ENCODE results near the gene KIAA0513. TPM values are rescaled to one million over a fixed set of nuclear protein-coding genes. Genes with fewer than 3 reads are reported as not detected.

KIAA0513 gene
- total and polyA plus RNA-seq, 2 of the 13 experiments (the other 11 are each of a cell fraction or from before 2014, with no cell fraction given) = 1.8 TPM

- TF ChIP-seq ZNF724P (CRISPR knock-in tag; IDR thresholded peaks at IDR 0.05; ENCODE audit: borderline replicate concordance) (0 out of 2 replicates have a peak, but pooled peaks have one; percentile 59), RNF219 (CRISPR knock-in tag; IDR thresholded peaks at IDR 0.05) (no peak), ATF6 (CRISPR knock-in tag; conservative IDR thresholded peaks at IDR 0.05) (no peak), MEIS1 (CRISPR knock-in tag; IDR thresholded peaks at IDR 0.05; ENCODE audit: borderline replicate concordance) (peak; percentile 68; the same call in 1 of the 2 replicates), SP140L (CRISPR knock-in tag; IDR thresholded peaks at IDR 0.05; ENCODE audit: borderline replicate concordance) (no peak), ZNF547 (CRISPR knock-in tag; IDR thresholded peaks at IDR 0.05) (0 out of 2 replicates have a peak, but pooled peaks have one; percentile 12), ZNF224 (CRISPR knock-in tag; IDR thresholded peaks at IDR 0.05) (no peak), ZNF619 (CRISPR knock-in tag; IDR thresholded peaks at IDR 0.05) (no peak; the same call in 1 of the 2 replicates), ZFP36 (IDR thresholded peaks at IDR 0.05; ENCODE audit: borderline replicate concordance, low read depth, low read length, partially characterized antibody) (peak; percentile 77), ZNF687 (CRISPR knock-in tag; IDR thresholded peaks at IDR 0.05) (peak; percentile 3; the same call in 1 of the 2 replicates), TBX2 (CRISPR knock-in tag; IDR thresholded peaks at IDR 0.05; ENCODE audit: borderline replicate concordance) (no peak; the same call in 1 of the 2 replicates), SIN3B (IDR thresholded peaks at IDR 0.05; ENCODE audit: low read length) (no peak), TEF (CRISPR knock-in tag; IDR thresholded peaks at IDR 0.05) (no peak), ZNF768 (CRISPR knock-in tag; IDR thresholded peaks at IDR 0.05) (peak; percentile 43; the same call in 1 of the 2 replicates), TBX3 (IDR thresholded peaks at IDR 0.05; ENCODE audit: borderline replicate concordance) (no peak), ZNF576 (CRISPR knock-in tag; IDR thresholded peaks at IDR 0.05) (no peak), POLR2G (IDR thresholded peaks at IDR 0.05; ENCODE audit: low read depth, low read length) (no peak), ATF7-NPFF (CRISPR knock-in tag; IDR thresholded peaks at IDR 0.05; ENCODE audit: low read depth) (peak; percentile 53; the same call in 1 of the 2 replicates)
Measured at GRCh38 chr16:85027958-85028684, 526 bp downstream of the KIAA0513 start (continued).

Data from HepG2 (cell line).